Coronary artery (tissue), 2 donors: ENCODE measurements around the gene GALNT17.
"Not testable (repeated sequence)": the region's sequence is repeated elsewhere in the genome, so short reads cannot be mapped to it uniquely, and the experiment has no call there.

Source experiments
- DNase-seq: peaks from one replicate; pipeline ENCODE4 v3.0.0-alpha.2; 2017; ENCODE audit warnings: low spot score
- H3K27ac ChIP-seq, 2 donors: fragments of 200-600 bp; sonication (generic); one replicate each; pipeline ENCODE4 v1.5.1; 2016 to 2019
- H3K4me3 ChIP-seq: fragments of 200-600 bp; sonication (generic); 2 replicates; pipeline ENCODE4 v1.5.1; 2016; ENCODE audit warnings: mild to moderate bottlenecking, moderate library complexity
- TF ChIP-seq, protein P1 (sequence below): fragments of 200-600 bp; sonication (generic); IDR thresholded peaks from one replicate; pipeline ENCODE4 v1.5.1; 2019; ENCODE audit warnings: antibody characterized with exemption

Gene GALNT17

DNA sequence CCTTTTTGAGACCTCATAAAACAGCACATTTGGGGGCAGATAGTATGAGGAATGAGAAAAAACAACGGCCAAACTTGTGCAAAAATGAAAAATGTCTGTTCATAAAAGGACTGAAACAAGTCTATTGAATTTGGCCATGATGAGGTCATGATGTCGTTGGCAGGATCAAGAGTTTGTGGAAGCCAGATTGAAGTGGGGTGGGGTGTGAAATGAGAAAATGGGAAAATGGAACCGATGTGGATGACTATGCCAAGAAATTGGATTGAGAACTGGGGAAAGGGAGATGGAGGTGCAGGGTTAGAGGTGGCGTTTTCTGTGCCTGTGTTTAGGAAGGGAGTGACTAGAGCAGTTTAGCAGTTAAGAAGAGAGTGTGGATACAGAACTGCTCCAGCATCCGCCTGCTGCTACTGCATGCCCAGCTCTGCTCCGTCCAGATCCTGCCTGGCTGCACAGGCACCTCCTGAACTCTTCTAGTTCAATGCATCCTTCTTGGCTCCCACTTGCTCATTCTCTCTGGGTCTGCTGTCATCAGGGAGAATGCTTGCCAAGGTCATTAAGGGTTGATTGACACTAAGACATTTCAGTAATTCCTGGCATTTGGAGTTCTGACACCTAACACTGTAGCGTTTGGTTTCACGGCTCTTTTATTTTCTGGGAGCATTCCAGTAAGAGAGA is 111.9 kb downstream of the GALNT17 start:
- TF ChIP-seq, protein P1, sequence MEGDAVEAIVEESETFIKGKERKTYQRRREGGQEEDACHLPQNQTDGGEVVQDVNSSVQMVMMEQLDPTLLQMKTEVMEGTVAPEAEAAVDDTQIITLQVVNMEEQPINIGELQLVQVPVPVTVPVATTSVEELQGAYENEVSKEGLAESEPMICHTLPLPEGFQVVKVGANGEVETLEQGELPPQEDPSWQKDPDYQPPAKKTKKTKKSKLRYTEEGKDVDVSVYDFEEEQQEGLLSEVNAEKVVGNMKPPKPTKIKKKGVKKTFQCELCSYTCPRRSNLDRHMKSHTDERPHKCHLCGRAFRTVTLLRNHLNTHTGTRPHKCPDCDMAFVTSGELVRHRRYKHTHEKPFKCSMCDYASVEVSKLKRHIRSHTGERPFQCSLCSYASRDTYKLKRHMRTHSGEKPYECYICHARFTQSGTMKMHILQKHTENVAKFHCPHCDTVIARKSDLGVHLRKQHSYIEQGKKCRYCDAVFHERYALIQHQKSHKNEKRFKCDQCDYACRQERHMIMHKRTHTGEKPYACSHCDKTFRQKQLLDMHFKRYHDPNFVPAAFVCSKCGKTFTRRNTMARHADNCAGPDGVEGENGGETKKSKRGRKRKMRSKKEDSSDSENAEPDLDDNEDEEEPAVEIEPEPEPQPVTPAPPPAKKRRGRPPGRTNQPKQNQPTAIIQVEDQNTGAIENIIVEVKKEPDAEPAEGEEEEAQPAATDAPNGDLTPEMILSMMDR: no peak
- H3K4me3 ChIP-seq: peak overlapping the region; percentile 11
- no peak overlapping the region for H3K27ac ChIP-seq
- DNase-seq: no peak

DNA sequence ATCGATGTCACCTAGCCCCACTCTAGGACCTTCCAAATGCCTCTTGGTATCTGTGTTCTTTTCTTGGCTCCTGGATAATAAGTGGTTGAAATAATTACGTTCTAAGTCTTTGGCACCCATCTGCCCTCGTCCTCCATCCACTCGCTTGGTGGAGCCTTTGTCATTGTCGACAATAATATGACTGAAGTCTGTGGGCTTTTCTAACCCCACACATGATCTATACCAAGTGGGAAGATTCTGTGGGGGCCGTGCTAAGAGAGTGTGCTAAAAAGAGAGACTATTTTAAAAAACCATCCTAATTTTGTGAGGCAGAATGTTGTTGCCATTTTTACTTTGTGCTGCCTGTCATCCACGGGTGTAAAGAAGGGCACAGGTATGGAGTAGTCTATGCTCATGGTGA is 113.1 kb downstream of the GALNT17 start:
- TF ChIP-seq, protein P1: no peak
- DNase-seq: no peak
- Histone ChIP-seq H3K4me3 (no peak overlapping the region), H3K27ac (no peak overlapping the region)

DNA sequence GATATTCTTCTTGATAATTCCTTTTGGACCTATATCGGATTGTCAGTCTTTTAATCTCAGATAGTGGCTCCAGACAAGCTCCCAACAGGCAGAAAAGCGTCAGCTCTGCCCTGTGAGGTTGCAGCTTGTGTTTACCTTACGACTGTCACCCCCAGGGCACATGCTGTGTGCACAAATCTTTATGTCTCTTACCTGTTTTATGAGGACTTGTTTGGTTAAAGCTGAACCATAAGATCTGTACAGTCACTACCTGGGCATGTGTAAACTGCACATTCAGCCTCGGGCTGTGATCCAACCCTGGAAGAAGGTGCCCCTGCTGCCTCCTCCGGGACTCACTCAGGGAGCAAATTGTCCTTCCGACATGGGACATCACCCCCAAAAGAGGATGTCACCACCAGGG is 119.8 kb downstream of the GALNT17 start:
- Histone ChIP-seq H3K27ac (no peak overlapping the region), H3K4me3 (no peak overlapping the region)
- TF ChIP-seq, protein P1: no peak
- DNase-seq: no peak

DNA sequence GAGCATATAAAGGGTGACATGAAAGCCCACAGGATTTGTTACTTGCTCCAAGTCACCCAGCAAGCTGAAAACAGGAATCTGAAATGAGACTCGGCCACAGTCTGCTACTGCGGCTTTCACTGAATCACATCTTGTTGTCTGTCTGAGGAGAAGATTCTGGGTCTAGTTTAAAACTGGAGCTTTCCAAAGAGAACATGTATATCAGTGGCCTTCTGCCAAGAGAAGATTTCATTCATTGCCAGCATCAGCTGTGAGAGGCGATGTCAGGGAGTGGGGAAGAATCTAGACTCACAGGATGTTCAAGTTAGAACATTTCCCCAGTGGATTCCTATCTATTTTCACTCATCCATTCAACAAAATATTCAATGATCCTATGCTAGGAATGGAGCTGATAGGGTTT is 122.8 kb downstream of the GALNT17 start:
- Histone ChIP-seq H3K4me3 (no peak overlapping the region), H3K27ac (no peak overlapping the region)
- TF ChIP-seq, protein P1: no peak
- DNase-seq: no peak

DNA sequence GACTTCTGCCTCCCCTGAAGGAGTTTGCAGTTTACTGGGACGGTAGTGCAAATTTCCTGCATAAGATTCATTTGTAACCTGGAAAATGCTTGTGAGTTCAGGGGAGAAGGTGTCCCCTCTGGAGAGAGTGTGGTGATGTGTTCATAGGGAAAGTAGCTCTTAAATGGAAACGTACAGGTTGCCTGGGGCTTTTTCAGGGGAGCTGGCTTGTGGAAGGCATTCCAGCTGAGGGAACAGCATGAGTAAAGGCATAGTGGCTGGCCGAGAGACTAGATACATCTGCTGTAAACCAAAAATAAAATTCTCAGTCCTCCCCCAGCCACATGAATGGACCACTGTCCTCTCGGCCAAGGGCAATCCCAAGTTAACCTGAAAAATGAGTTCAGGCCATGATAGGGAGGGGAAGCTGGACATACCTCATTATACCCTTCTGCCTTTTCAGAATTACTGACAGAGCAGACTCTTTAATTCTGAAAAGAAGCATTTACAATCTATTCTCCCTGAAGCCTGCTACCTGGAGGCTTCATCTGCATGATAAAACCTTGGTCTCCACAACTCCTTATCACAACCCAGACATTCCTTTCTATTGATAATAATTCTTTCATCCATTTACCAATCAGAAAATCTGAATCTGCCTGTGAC is 123.7 kb downstream of the GALNT17 start:
- DNase-seq: no peak
- Histone ChIP-seq H3K27ac (no peak overlapping the region), H3K4me3 (no peak overlapping the region)
- TF ChIP-seq, protein P1: no peak

DNA sequence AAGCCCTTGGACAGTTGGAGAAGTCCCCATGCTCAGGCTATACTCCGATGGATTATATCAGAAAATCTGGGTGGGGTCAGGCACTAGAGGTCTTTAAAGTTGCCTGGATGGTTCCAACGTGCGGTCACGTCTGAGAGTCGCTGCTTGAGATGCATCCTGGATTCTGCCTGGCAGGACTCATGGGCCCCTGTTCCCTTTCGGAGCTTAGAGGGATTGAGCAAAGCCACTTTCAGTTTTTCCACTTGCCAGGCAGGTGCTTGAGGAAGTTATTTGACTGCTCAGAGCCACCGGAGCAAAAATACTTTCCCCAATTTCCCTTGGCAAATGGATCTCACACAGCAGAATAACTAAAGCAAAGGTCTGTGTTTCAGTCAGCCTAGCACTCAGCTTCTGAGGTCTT is 129.1 kb downstream of the GALNT17 start:
- Histone ChIP-seq H3K27ac (no peak overlapping the region), H3K4me3 (no peak overlapping the region)
- no peak for DNase-seq
- TF ChIP-seq, protein P1: no peak

DNA sequence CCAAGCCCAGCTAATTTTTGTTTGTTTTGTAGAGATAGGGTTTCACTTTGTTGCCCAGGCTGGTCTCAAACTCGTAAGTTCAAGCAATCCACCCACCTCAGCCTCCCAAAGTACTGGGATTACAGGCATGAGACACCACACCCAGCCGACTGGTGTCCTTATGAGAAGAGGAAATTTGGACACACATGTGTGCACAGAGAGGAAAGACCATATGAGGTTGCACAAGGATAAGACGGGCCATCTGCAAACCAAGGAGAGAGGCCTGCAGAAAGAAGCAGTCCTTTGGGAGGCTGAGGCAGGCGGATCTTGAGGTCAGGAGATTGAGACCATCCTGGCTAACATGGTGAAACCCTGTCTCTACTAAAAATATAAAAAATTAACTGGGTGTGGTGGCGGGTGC is 130.9 kb downstream of the GALNT17 start:
- not testable (repeated sequence) for H3K4me3 ChIP-seq, DNase-seq, H3K27ac ChIP-seq
